Ecto neural progenitor cell (in vitro differentiated cells): ENCODE data around the gene TBC1D5.

Experiments
- DNase-seq: peaks from one replicate; pipeline ENCODE4 v3.0.0-alpha.2; 2018; ENCODE audit warnings: low spot score

Gene TBC1D5

GRCh38 chr3:17585394-17586325 is 156.8 kb downstream of the TBC1D5 start:
- DNase-seq: no peak

GRCh38 chr3:17584066-17584465 is 158.4 kb downstream of the TBC1D5 start:
- no peak for DNase-seq

DNA sequence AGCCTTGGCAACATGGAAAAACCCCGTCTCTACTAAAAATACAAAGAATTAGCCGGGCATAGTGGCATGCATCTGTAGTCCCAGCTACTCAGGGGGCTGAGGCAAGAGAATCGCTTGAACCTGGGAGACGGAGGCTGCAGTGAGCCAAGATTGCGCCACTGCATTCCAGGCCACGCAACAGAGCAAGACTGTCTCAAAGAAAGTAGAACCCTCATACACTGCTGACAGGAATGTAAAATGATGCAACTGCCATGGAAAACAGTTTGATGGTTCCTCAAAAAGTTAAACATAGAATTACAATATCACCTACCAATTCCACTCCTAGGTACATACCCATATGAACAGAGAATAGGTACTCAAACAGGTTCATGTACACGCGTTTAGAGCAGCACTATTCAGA is 158.9 kb downstream of the TBC1D5 start:
- no peak for DNase-seq

DNA sequence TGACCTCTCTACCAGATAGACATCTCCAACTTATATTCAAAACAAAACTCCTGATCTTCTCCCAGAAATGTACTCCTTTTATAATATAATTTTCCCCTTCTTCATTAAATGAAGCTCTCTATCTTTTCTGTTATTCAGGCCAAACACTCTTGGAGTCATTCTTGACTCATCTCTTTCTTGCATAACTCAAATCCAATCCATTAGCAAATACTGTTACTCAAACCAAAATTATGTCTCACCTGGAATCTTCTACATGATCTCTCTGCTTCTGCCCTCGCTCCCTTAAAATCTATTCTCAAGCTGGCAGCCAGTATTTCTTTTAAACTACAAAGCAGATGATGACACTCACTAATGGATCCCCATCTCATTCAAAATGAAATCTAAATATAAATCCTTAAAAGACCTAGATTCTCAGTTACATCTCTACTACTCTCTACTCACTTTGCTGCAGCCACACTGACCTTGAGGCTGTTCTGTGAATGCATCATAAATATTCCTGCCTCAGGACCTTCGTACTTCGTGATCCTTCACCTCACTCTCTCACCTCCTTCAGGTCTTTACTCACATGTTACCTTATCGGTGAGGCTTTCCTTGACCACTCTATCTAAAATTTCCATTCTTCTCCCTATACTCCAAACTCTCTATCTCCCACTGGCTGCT is 160.9 kb downstream of the TBC1D5 start:
- DNase-seq: no peak

DNA sequence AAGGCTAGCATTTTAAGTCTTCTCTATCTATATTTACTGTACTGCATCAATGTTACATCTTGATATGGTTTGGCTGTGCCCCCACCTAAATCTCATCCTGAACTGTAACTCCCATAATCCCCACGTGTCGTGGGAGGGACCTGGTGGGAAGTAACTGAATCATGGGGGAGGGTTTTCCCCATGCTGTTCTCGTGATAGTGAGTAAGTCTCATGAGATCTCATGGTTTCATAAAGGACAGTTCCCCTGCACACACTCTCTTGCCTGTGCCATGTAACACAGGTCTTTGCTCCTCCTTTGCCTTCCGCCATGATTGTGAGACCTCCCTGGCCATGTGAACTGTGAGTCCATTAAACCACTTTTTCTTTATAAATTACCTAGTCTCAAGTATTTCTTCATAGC is 161.5 kb downstream of the TBC1D5 start:
- DNase-seq: no peak

DNA sequence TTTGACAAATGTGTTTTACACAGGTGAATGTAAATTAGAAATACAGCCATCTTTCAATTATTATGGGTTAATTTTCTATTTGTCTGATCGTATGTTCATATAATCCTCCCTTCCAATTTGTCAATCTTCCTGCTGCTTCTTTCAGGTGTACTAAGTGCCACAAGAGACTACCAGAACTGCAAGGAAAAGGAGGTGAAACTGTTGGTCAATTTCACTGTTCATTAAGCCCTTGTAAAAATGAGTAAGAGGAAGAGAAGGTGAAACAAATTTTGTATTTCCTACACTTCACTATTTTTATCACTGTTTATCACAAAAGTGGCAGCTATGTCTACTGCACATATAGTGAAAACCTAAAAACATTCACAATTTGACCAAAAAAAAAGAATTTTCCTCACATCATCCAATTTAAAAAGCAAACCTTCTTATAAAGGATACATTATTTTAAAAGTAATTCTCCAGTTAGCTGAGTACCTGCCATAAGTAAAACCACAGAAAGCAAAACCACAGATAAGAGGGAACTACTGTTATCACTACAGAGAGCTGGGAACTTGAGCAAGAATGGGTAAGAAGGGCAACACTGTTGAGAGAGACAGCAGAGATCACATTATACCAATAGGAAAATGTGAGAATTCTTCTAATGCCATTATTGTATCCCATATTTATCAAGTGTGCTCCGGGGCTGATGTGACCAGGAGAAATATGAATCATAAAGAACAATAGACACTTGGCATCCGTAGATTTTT is 163.0 kb downstream of the TBC1D5 start:
- no peak for DNase-seq

- no peak for DNase-seq
Observed at GRCh38 chr3:17577796-17578520, 164.5 kb downstream of the TBC1D5 start.

- DNase-seq: no peak
Observed at GRCh38 chr3:17573396-17573795, 169.0 kb downstream of the TBC1D5 start.

DNA sequence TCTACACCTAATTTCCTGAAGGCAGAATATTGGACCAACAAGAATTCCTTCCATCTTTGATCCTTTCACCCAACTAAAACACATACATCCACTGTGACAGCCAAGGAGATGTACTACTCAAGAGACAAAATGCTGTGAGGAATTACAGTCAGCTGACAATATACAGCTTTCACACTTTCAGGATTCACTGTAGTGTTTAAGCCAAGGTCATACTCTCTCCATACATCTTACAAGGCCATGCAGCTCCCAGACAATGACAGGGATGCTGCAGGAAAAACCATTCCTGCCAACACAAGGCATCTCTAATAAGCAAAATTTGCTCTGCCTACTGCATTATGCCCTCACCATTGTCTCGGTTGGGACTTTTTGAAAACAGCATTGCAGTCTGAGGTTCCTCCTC is 170.7 kb downstream of the TBC1D5 start:
- DNase-seq: no peak

GRCh38 chr3:17562845-17563244 is 179.6 kb downstream of the TBC1D5 start:
- DNase-seq: no peak

DNA sequence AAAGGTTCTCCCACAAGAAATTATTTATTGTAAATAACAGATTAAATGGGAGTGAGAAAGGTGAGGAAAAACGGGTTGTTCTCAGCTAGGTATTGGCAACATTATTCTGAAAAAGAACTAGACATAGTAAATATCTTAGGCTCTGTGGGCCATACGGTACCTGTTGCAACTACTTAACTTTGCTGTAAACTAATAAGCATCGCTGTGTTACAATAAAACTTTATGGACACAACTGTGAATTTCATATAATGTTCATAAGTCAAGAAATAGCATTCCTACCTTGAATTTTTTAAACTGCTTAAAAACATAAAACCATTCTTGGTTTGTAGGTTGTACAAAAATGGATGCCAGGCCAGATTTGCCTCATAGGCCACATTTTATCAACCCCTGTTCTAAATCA is 183.9 kb downstream of the TBC1D5 start:
- no peak for DNase-seq

DNA sequence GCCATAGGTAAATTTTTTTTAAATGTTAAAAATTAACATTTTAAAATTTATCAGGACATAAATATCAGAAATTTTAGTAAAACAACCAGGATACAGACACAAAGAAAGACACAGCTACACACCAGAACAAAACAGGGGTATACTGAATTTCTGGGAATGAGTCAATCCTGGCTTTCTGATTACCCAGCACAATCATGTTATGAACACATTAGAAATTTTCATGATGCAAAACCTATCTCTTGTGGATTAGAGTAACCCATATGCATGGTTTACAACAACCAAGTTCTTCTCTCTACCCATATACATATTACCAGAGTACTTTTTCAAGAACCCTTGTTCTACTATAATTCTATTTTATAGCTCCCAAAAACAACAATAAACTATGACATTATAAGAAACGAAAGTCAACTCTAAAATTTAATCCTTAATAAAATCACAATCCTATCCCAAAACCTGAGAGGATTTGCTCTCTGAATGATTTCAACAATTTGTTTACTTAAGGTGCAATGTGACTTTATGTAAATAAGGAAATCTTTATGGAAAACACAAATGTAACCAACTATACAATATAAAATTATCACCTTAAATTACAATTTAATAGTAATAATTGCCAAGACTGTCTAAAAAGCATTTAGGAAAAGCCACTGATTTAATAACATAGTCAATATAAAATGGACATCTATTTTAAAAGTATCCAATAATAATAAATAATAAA is 184.5 kb downstream of the TBC1D5 start:
- no peak for DNase-seq

DNA sequence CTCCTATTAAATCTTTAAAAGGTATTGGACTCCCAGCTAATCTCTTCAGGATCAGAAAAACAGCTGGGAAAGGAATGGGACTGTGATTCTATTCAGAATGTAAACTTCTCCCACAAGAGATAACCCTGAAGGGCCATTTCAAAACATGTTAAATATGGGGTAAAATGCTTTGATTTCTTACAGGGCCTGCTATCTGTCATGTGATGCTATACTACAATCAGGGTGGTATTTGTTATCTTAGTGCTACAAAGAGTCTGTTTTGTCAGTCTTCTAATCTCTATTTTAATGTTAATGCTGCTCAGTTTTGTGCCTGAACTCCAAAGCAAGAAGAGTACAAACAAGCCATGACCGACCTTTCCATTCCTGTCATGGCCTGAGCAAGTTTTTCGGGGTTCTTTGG is 186.9 kb downstream of the TBC1D5 start:
- no peak for DNase-seq

- DNase-seq: no peak
Observed at GRCh38 chr3:17554078-17554477, 188.4 kb downstream of the TBC1D5 start.

DNA sequence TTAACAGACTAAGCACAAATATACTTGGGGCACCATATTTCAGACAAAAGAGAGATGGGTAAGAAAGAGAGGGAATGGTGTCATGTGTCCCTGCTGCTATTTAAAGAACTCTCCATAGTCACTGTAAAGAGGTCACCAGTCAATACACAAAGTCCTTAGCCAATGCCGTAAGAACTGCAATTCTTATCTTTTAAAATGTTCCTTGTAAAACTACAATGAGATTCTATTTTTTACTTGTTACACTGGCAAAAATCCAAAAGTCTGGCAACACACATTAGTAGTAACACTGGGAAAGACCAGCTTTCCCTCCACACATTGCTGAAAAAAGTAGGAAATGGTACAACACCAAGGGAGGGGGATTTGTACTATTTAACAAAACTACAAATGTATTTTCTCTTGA is 189.4 kb downstream of the TBC1D5 start:
- DNase-seq: no peak

- DNase-seq: no peak
Observed at GRCh38 chr3:17552351-17552750, 190.1 kb downstream of the TBC1D5 start.

- DNase-seq: no peak
Observed at GRCh38 chr3:17551895-17552294, 190.5 kb downstream of the TBC1D5 start.

GRCh38 chr3:17551333-17551732 is 191.1 kb downstream of the TBC1D5 start:
- no peak for DNase-seq

DNA sequence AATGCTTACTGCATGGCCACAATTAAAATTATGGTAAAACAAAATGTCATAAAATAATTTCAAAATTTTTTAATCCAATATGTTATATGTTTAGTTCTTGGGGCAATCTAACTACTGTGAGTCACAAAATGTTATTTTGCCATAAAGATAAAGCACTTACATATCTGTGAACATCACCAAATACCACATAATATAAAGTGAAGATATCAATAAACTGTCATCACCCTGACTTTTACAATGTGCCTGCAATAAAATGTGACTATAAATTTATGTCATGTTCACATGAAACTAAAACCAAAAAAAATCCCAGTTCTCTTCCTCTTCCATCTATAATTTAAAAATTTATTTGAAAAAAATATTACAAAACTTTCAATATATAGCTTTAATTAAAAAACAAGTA is 191.8 kb downstream of the TBC1D5 start:
- no peak for DNase-seq

DNA sequence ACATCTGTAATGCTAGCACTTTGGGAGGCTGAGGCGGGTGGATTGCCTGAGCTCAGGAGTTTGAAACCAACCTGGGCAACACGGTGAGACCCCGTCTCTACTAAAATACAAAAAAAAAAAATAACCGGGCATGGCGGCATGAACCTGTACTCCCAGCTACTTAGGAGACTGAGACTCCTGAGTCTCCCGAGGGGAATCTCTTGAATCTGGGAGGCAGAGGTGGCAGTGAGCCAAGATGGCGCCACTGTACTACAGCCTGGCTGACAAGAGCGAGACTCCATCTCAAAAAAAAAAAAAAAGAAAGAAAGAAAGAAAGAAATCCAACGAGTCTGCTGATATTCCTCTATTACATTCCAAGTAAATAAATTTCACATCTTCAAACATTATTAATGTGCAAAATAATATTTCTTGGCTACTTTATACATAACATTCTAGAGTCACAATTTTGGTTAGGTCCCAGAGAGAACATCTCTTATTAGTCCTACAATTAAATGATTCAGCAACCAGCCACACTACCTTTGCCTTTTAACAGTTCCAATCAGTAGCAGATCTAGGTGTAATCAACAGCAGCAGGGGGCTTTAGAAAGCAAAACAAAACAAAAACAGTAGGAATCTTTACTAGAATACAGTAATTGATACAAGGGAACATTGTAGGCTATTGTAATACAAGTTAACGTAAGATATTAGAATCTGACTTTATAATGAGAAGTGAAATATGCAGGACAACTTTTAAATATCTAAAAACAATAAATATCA is 195.8 kb downstream of the TBC1D5 start:
- no peak for DNase-seq

- no peak for DNase-seq
Observed at GRCh38 chr3:17544632-17545031, 197.8 kb downstream of the TBC1D5 start.
